ENCODE results near the gene FOSB. TPM values are rescaled to one million over a fixed set of nuclear protein-coding genes. Genes with fewer than 3 reads are reported as not detected.
"Not testable (repeated sequence)": the region's sequence is repeated elsewhere in the genome, so short reads cannot be mapped to it uniquely, and the experiment has no call there.

FOSB gene
- total RNA-seq, 3 donors from 2014 or later, result 29.8 to 109 (median 38.4) TPM

DNA sequence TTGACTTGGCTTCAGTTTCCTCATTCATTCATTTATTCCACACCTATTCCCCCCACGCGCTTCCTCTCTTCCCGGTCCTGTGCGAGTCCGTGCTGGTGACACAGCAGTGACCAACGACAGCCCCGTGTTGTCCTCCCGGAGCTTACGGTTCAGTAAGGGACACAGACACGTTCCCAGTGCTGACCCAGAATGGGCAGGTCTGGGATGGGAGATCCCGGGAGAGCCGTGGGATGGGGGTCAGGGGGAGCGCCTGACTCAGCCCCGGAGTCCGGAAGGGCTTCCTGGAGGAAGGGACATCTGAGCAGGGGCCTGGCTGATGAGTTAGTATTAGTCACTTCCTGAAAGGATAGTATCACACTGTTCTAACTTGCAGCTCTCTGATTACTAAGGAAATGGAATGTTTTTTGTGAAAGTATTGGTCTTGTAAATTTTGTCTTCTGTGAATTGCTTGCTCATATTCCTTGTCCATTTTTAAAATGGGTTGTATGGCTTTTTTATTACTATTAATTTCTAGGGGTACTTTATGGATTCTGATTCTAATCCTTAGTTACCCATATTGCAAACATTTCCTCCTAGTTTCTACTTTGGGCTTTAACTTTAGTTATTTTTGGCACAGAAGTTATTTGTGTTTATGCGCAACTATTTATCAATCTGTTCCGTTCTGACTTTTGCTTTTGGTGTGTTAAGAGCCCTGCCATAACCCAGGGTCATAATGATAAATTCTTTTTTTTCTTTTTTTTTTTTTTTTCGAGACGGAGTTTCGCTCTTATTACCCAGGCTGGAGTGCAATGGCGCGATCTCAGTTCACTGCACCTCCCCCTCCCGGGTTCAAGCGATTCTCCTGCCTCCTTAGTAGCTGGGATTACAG lies 43.4 kb upstream of the FOSB start:
- intact Hi-C loops (cut with DNase I; ENCODE audit: low total_unique reads), result loop anchor here (10.0 kb wide), 1 partner anchor 50 kb away; no protein-coding TSS in a partner anchor
- Histone ChIP-seq H3K9me3 (no peaks in the 10 kb centered on the region), H3K27ac (peak overlapping the region; percentile 90 to 97), H3K4me1 (peaks cover 0 to 8% of the 10 kb centered on the region in 2 donors), H3K27me3 (no peaks in the 10 kb centered on the region), H3K36me3 (no peaks in the 10 kb centered on the region), H3K4me3 (peak overlapping the region; percentile 60 to 83 (median 68))
- DNase-seq (ENCODE audit: low spot score in 2 of 2), result no peak
- peak in 2 of 3 donors; percentile 9 to 58 for TF ChIP-seq POLR2AphosphoS5 (IDR thresholded peaks at IDR 0.05)
- TF ChIP-seq, protein P1, sequence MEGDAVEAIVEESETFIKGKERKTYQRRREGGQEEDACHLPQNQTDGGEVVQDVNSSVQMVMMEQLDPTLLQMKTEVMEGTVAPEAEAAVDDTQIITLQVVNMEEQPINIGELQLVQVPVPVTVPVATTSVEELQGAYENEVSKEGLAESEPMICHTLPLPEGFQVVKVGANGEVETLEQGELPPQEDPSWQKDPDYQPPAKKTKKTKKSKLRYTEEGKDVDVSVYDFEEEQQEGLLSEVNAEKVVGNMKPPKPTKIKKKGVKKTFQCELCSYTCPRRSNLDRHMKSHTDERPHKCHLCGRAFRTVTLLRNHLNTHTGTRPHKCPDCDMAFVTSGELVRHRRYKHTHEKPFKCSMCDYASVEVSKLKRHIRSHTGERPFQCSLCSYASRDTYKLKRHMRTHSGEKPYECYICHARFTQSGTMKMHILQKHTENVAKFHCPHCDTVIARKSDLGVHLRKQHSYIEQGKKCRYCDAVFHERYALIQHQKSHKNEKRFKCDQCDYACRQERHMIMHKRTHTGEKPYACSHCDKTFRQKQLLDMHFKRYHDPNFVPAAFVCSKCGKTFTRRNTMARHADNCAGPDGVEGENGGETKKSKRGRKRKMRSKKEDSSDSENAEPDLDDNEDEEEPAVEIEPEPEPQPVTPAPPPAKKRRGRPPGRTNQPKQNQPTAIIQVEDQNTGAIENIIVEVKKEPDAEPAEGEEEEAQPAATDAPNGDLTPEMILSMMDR (IDR thresholded peaks at IDR 0.05), result no peak

DNA sequence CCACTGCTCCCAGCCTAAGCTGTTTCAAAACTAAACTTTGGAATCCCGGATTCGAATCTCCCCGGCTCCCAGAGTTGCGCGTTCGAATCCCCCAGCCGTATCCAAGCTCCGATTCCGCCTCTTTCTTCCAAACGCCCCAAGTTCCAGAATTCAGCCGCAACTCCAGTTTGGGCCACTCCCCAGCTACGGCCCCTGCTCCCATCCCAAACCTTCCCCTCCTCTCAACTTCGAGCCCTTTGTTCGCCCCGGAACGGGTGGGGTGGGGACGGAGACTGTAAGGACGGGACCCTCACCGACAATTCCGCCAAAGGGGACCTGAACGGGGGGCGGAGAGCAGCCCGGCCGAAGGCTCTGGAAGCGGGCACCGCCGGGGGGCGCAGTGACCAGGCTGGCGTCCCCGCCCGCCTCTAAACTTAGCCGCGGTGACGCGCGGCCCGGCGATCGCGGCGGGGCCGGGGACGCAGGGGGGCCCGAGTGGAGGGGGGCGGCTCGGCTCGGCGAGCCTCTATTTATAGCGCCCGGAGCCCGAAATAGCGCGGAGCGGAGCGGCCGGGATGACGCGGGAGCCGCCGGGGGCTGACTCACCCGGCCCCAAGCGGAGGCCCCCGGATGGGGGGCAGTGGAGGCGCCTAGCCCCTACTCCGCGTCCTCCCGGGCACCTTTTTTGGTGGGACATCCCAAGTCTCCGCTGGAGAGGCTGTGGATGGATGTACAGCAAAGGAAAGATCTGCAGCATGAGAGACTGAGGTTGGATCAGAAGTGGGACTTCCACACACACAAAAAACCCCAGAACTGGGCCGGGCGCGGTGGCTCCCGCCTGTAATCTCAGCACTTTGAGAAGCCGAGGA lies 39.2 kb upstream of the FOSB start:
- Histone ChIP-seq H3K4me3 (peak overlapping the region; percentile 48 to 82 (median 62)), H3K9me3 (no peaks in the 10 kb centered on the region), H3K27ac (peak overlapping the region; percentile 61 to 68), H3K4me1 (no peaks in the 10 kb centered on the region), H3K27me3 (no peaks in the 10 kb centered on the region), H3K36me3 (no peaks in the 10 kb centered on the region)
- TF ChIP-seq POLR2AphosphoS5 (IDR thresholded peaks at IDR 0.05) (no peak), POLR2A (IDR thresholded peaks at IDR 0.05) (no peak)
- TF ChIP-seq, protein P1 (IDR thresholded peaks at IDR 0.05), result peak in 2 of 3 donors; percentile 15 to 36
- intact Hi-C loops (cut with DNase I; ENCODE audit: low total_unique reads), result loop anchor here (10.0 kb wide), 1 partner anchor 46 kb away; no protein-coding TSS in a partner anchor
- DNase-seq (ENCODE audit: low spot score in 2 of 2), result no peak

DNA sequence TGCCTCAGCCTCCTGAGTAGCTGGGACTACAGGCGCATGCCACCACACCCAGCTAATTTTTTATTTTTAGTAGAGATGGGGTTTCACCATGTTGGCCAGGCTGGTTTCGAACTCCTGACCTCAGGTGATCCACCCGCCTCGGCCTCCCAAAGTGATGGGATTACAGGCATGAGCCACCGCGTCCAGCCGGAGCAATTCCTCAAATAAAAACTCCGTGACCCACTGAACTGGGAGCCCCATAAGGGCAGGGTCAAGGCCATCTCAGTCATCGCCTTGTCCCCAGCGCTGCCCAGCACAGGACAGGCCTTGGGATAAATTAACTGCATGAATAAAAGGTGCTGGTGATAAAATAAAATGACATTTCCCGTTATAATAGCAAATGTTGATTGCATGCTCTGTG lies 37.9 kb upstream of the FOSB start:
- DNase-seq (ENCODE audit: low spot score in 2 of 2); H3K27me3 ChIP-seq; H3K4me3 ChIP-seq; H3K36me3 ChIP-seq; H3K4me1 ChIP-seq; H3K9me3 ChIP-seq; H3K27ac ChIP-seq: not testable (repeated sequence)
- intact Hi-C loops (cut with DNase I; ENCODE audit: low total_unique reads), result loop anchor here (10.0 kb wide), 1 partner anchor 45 kb away; no protein-coding TSS in a partner anchor

DNA sequence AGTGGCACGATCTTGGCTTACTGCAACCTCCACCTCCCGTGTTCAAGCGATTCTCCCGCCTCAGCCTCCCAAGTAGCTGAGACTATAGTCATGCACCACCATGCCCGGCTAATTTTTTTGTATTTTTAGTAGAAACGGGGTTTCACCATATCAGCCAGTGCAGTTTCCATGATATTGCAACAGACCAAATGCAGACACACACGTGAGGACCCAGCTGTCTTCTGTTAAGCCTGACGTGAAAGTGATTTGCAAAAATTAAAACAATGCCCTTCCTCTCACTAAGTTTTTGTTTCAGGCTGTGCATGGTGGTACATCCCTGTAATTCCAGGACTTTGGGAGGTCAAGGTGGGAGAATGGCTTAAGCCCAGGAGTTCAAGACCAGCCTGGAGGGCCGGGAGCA lies 36.8 kb upstream of the FOSB start:
- H3K4me1 ChIP-seq; H3K36me3 ChIP-seq; H3K4me3 ChIP-seq; DNase-seq (ENCODE audit: low spot score in 2 of 2); H3K9me3 ChIP-seq; H3K27me3 ChIP-seq; H3K27ac ChIP-seq; intact Hi-C loops (cut with DNase I; ENCODE audit: low total_unique reads): not testable (repeated sequence)

DNA sequence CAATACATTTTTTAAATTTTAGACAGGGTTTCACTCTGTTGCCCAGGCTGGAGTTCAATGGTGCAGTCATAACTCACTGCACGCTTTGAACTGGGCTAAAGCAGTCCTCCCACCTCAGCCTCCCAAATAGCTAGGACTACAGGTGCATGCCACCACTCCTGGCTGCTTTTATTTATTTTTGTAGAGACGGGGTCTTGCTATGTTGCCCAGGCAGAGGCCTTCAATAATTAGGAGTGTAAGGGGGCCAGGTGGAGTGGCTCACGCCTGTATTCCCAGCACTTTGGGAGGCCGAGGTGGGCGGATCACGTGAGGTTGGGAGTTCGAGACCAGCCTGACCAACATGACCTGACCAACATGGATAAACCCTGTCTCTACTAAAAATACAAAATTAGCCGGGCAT lies 35.3 kb upstream of the FOSB start:
- H3K4me3 ChIP-seq; H3K36me3 ChIP-seq; DNase-seq (ENCODE audit: low spot score in 2 of 2); H3K9me3 ChIP-seq; H3K27ac ChIP-seq; H3K4me1 ChIP-seq; intact Hi-C loops (cut with DNase I; ENCODE audit: low total_unique reads); H3K27me3 ChIP-seq: not testable (repeated sequence)

DNA sequence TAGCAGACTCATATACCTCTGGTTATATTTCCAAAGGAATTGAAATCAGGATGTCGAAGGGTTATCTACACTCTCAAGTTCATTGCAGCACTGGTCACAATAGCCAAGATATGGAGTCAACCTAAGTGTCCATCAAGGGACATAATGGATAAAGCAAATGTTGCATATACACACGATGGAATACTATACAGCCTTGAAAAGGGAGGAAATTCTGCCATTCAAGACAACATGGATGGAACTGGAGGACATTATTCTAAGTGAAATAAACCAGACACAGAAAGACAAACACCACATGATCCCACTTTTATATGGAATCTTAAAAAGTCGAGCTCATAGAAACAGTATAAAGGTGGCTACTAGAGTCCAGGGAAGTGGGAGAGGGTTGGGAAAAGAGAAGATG lies 30.5 kb upstream of the FOSB start:
- Histone ChIP-seq H3K36me3 (no peaks in the 10 kb centered on the region), H3K9me3 (no peaks in the 10 kb centered on the region), H3K27ac (no peak overlapping the region), H3K4me3 (no peak overlapping the region), H3K27me3 (no peaks in the 10 kb centered on the region), H3K4me1 (no peaks in the 10 kb centered on the region)
- DNase-seq (ENCODE audit: low spot score in 2 of 2), result no peak
- TF ChIP-seq POLR2AphosphoS5 (IDR thresholded peaks at IDR 0.05) (no peak), POLR2A (IDR thresholded peaks at IDR 0.05) (no peak)
- TF ChIP-seq, protein P1 (IDR thresholded peaks at IDR 0.05), result no peak
- intact Hi-C loops (cut with DNase I; ENCODE audit: low total_unique reads), result no loop called here

Data from breast epithelium (tissue), 4 donors.